Fibroblast of villous mesenchyme (primary cell): Measurements from ENCODE around the gene NPHP3. TPM values are rescaled to one million over a fixed set of nuclear protein-coding genes. Genes with fewer than 3 reads are reported as not detected.

Experiments used
- DNase-seq: peaks from one replicate; pipeline ENCODE4 v3.0.0-alpha.2; 2010; ENCODE audit warnings: low read depth
- H3K4me3 ChIP-seq: 2 replicates; pipeline ENCODE4 v1.5.1; 2011; ENCODE audit warnings: low read depth, mild to moderate bottlenecking, low read length
- CTCF ChIP-seq: IDR thresholded peaks from 2 replicates; pipeline ENCODE4 v1.5.1; 2012; ENCODE audit warnings: low read depth, mild to moderate bottlenecking, low read length; ENCODE audit not compliant: insufficient read depth
- total RNA-seq: library from RNA; depleted of rRNA; stranded (reverse); fragments of >200 nt; gene quantifications from 2 replicates; pipeline ENCODE4 v1.2.3, GENCODE V29; 2012

Gene NPHP3
- total RNA-seq, 1 donor = 36.3 TPM

GRCh38 chr3:132690040-132690439, 32.2 kb downstream of the NPHP3 start:
- DNase-seq = no peak
- H3K4me3 ChIP-seq = no peak overlapping the region
- no peak for TF ChIP-seq CTCF

DNA sequence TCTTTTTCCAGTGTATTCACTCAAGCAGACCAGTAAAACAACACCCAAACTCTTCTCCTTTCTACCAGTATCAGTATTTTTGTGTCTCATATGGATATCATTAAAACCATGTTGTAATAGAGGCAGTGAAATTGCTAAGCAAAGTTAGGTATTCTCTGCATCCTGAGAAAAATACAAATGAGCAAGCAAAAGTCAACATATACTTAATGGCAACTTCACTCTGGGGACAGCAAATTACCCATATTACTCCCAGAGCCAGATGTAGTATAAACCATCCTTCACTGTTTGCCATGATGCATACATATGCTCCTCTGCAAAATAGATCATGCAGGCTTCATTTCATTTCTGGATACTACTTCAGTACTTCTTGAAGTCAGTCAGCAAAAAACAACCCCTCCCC, 40.0 kb downstream of the NPHP3 start:
- no peak overlapping the region for H3K4me3 ChIP-seq
- no peak for DNase-seq
- TF ChIP-seq CTCF = no peak

DNA sequence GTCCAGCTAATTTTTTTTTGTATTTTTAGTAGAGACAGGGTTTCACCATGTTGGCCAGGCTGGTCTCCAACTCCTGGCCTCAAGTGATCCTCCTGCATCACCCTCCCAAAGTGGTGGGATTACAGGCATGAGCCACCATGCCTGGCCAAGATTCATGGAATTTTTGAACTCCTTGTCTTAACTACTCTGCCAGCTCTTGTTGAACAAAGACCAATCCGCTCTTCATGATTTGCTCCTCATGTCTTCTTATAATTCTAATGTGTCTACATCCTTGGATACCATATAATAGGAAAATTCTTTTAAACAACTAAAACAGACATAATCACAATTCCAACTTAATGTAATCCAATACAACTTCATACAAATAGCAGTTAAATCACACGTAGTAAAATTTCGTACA, 40.8 kb downstream of the NPHP3 start:
- no peak for DNase-seq
- no peak for TF ChIP-seq CTCF
- no peak overlapping the region for H3K4me3 ChIP-seq

DNA sequence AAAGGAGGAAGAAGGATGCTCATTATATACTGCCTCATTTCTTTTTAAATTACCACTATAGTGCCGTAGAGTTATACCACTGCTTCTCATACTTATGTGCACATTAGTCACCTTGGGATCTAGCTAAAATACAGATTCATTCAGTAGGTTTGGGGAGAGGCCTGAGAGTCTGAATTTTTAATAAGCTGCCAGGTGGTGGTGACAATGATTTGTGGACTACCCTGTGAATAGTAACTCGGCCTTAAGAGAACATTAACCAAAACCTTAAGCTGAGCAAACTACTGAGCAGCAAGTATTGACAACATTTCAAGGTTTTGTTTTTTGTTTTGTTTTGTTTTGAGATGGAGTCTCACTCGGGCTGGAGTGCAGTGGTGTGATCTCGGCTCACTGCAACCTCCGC, 42.3 kb downstream of the NPHP3 start:
- no peak overlapping the region for H3K4me3 ChIP-seq
- TF ChIP-seq CTCF = no peak
- DNase-seq = no peak

DNA sequence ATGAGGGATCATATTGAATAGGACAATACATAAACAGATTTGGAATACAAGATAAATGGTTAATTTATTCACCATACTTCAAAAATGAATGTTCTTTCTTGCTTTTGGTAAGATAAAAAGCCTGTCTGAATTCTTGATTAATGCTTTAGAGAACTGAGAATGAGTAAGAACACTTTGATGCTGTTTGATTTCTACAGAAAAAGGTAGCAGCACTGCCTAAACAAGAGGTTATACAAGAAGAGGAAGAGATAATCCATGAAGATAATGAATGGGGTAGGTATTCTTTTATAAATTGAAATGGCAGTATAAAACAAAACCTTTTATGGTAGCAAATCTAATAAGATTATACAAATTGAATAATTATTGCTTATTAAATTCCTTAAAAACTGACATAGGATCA, 46.8 kb downstream of the NPHP3 start:
- no peak overlapping the region for H3K4me3 ChIP-seq
- DNase-seq = no peak
- TF ChIP-seq CTCF = no peak

GRCh38 chr3:132669256-132669777, 52.9 kb downstream of the NPHP3 start:
- no peak overlapping the region for H3K4me3 ChIP-seq
- TF ChIP-seq CTCF = no peak
- DNase-seq = no peak

DNA sequence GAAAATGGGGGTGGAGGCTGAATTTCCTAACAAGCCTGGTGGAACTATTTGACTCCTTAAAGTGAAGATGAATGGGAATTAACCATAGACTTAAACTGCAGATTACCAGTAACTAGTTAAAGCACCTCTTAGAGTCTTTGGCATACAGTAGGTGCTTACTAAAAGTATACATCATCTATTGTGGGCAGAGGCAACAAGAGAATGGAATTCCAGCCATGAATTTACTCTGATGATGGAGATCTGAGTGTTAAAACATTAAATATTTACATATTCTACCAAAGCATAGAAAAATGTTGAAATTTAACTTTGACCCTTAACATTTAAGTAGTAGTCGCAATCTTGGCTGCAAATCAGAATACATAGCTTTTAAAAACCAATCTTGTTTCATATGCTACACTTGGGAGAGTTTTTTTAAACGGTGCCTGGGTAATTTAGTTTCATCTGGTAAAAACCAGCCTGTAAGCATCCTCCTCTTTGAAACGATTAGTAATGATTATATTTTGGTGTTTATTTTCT, 56.9 kb downstream of the NPHP3 start:
- no peak for TF ChIP-seq CTCF
- H3K4me3 ChIP-seq = no peak overlapping the region
- no peak for DNase-seq
